HFF-Myc (cell line): Measurements from ENCODE around the gene RAPGEF1.
"Not testable (repeated sequence)": the region's sequence is repeated elsewhere in the genome, so short reads cannot be mapped to it uniquely, and the experiment has no call there.

Experiments used
- DNase-seq: peaks from one replicate; pipeline ENCODE4 v3.0.0-alpha.2; 2011; ENCODE audit warnings: low read depth; ENCODE audit errors: extremely low read depth
- H3K4me3 ChIP-seq: replicated peaks from 2 replicates; pipeline ENCODE4 v1.5.1; 2011; ENCODE audit warnings: low read depth, mild to moderate bottlenecking, control low read depth, low read length
- CTCF ChIP-seq: IDR thresholded peaks from 2 replicates; pipeline ENCODE4 v1.5.1; 2012; ENCODE audit warnings: mild to moderate bottlenecking, low read depth, low read length, control low read depth; ENCODE audit errors: missing control alignments

RAPGEF1 gene

GRCh38 chr9:131714821-131715220 lies 25.1 kb downstream of the RAPGEF1 start:
- no peak for TF ChIP-seq CTCF
- DNase-seq, result no peak
- H3K4me3 ChIP-seq, result no peak overlapping the region

DNA sequence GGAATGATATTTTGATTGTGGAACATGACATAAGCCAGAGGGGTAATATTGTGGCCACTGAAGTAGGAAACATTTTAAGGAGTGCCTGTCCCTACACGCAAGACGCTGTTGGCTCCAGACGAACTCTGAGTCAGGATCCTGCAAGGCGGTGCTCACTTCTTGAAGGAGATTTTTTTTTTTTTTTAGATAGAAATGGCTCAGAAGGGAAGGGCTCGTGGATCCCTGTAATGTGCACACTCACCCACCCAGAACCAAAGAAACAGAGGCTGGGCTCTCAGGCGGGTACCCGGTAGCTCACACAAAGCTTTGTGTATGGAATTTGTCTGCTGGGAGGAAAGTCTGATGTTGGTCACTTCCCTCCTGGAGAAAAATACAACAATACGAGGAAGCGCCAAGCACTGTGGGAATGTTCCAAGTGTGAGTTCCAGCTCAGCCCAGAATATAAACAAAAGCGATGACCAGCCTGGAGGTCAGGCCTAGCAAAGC lies 25.7 kb downstream of the RAPGEF1 start:
- no peak for TF ChIP-seq CTCF
- H3K4me3 ChIP-seq, result no peak overlapping the region
- DNase-seq, result no peak

- no peak overlapping the region for H3K4me3 ChIP-seq
- no peak for TF ChIP-seq CTCF
- DNase-seq, result no peak
These were observed 26.9 kb downstream of the RAPGEF1 start for GRCh38 chr9:131713016-131713415.

GRCh38 chr9:131712151-131712716 lies 27.6 kb downstream of the RAPGEF1 start:
- no peak overlapping the region for H3K4me3 ChIP-seq
- DNase-seq, result no peak
- no peak for TF ChIP-seq CTCF

- H3K4me3 ChIP-seq, result no peak overlapping the region
- no peak for TF ChIP-seq CTCF
- no peak for DNase-seq
These were observed 30.0 kb downstream of the RAPGEF1 start for GRCh38 chr9:131709771-131710431.

GRCh38 chr9:131709010-131709770 lies 30.7 kb downstream of the RAPGEF1 start:
- H3K4me3 ChIP-seq, DNase-seq: not testable (repeated sequence)
